Choroid plexus epithelial cell (primary cell): ENCODE measurements around the gene SSBP4.

ENCODE experiments used
- DNase-seq: peaks from one replicate; pipeline ENCODE4 v3.0.0-alpha.2; 2010; ENCODE audit warnings: low read depth
- H3K4me3 ChIP-seq: 2 replicates; pipeline ENCODE4 v1.5.1; 2011; ENCODE audit warnings: low read depth, mild to moderate bottlenecking, control low read depth, low read length, moderate library complexity
- TF ChIP-seq, protein P1 (sequence below): conservative IDR thresholded peaks from 2 replicates; pipeline ENCODE4 v1.5.1; 2011; ENCODE audit warnings: low read depth, mild to moderate bottlenecking, control low read depth, inconsistent platforms, low read length, moderate library complexity

SSBP4 gene

DNA sequence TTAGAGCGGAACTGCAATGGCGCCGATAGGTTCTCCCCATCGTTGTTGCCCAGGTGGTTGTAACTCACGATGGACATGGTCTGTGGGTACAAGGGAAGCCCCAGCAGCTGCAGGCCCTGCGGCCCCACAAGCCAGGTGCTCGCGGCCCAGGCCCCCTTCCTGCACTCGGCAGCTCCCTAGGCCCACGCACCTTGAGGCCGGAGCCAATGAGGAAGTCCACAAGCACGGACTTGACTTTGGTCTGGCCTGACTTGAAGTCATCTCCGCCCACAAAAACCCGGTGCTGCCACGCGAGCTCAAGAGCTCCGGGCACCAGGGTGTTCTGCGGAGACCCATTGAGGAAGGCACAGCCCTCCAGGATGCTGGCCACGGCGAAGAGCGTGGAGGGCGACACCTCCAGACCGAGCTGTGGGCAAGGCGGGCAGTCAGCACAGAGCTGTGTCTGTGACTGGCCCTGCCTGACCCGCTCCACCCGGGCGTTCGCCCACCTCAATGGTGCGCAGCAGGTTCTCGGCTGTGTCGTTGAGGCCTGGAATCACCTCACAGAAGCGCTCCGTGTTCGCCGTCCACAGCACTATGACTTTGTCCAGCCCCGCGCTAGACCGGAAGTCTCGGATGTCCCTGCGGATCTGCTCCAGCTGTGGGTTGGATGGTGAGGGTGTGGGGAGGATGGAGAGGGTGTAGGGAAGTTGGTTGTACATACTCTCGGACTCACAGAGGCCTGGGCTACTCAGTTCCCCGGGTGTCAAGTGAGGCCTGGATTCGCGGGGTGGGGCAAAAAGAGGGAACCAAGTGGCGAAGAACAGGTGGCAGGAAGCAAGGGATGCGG, 16.9 kb downstream of the SSBP4 start:
- peak overlapping the region; percentile 81 for H3K4me3 ChIP-seq
- no peak for DNase-seq
- TF ChIP-seq, protein P1, sequence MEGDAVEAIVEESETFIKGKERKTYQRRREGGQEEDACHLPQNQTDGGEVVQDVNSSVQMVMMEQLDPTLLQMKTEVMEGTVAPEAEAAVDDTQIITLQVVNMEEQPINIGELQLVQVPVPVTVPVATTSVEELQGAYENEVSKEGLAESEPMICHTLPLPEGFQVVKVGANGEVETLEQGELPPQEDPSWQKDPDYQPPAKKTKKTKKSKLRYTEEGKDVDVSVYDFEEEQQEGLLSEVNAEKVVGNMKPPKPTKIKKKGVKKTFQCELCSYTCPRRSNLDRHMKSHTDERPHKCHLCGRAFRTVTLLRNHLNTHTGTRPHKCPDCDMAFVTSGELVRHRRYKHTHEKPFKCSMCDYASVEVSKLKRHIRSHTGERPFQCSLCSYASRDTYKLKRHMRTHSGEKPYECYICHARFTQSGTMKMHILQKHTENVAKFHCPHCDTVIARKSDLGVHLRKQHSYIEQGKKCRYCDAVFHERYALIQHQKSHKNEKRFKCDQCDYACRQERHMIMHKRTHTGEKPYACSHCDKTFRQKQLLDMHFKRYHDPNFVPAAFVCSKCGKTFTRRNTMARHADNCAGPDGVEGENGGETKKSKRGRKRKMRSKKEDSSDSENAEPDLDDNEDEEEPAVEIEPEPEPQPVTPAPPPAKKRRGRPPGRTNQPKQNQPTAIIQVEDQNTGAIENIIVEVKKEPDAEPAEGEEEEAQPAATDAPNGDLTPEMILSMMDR = no peak

DNA sequence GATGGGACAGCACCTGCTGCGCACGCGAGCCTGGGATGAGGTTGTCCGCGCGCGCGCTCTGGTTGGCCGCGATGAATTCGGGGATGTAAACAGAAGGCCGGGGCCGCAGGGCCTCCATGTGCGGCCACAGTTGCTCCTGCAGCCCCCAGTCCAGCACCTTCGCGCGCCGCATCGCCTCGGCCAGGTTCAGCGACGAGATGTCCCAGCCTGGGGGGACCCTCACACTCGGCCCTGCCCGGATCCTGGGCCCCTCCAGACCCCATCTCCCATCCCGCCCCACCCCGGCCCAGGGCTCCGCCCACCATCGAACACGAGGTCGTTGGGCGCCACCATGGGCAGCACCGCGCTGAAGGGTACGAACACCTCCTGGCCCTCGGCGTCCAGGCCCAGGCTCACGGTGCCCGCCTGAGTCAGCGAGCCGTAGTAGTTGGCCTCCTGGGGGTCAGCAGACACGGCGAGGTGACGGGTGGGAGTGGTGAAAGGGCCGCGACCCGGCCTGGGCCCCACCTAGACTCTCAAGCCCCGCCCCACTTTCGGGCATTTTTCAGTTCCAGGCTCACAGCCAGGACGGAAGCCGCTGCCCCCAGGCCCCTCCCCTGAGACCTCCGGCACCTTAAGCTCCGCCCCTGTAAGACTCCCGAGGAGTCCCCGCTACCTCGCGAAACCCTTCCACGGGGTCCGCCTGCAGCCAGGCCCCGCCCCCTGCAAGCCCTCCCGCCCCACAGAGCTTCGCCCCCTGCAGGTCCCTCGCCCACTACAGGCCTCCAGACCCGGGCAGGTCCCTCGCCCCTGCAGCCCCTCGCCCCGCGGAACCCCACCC, 17.7 kb downstream of the SSBP4 start:
- peak; percentile 95 for DNase-seq
- peak overlapping the region; percentile 81 for H3K4me3 ChIP-seq
- TF ChIP-seq, protein P1 = peak; percentile 28

DNA sequence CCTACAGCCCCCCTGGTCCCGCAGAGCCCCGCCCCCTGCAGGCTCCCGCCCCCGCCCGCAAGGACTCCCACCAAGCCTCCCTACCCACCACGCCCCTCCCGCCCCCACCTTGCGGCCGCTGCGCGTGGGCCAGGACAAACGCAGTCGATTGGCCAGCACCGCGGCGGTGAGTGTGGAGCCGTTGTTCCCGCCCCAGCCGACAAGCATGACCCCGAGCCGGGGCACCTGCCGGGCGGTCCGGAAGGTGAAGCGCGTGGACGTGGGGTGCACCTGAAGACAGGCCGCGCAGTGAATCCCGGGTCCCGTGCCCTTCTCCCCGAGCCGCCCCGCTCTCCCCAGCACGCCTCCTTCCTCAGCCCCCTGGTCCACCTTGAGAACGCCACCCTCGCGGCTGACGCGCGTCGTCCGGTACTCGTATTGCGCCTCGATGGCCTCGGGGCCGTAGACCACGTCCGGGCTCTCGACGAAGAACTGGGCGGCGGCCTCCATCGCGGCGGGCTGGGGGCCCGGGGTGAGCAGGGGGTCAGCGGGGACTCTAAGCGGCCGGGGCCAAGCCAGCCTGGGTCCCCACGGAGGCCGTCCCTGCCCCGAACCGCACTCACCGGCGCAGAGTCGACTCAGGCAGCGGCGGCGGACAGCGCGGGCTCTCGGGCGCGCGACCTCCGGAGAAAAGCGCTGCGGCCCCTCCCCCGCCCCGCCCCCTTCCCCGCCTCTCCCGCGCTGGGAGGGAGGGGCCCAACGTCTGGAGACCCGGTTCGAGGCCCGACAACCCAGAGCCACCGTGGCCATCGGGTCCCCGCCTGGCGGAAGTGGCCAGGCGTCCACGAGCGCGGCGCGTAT, 18.5 kb downstream of the SSBP4 start, which contains the start of gene ISYNA1:
Gene ISYNA1 (minus strand): TSS at position 643 of the 840 bp plus-strand sequence. CDS start 154 bp downstream, at position 489.
- peak within 1 kb of the TSS; percentile 81 for H3K4me3 ChIP-seq
- TF ChIP-seq, protein P1 = no peak
- DNase-seq = peak; percentile 77

DNA sequence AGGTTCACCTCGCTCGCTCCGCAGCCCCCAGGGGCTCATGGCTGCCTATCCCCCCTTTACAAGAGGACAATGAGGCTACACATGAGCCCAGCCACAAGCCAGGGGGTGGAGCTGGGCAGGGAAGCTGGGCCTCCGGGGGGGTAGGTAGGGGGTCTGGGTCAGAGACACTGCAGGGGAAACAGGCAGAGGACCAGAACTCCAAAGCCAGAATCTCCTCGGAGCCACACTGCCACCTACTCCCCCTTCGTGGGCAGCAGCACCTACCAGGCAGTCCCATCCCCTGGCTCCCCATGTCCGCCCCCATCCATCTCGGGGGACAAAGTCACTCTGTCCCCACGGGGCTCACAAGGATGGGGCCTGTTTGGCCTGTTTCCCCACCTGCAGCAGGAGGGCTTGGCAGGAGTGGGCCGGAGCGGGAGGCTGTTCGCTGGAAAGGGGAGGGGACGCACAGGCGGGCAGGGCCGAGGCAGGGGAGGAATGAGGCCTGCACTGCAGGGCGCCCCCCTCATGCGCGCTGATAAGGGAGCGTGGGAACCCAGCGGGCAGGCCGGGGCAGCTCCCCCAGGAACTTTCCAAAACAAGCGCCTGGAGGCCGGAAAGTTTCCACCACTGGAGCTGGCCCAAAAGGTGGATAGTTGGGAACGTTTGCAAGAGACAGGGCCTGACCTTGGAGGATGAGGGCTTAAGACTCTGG, 19.3 kb downstream of the SSBP4 start:
- peak overlapping the region; percentile 81 for H3K4me3 ChIP-seq
- DNase-seq = peak; percentile 82
- TF ChIP-seq, protein P1 = no peak

DNA sequence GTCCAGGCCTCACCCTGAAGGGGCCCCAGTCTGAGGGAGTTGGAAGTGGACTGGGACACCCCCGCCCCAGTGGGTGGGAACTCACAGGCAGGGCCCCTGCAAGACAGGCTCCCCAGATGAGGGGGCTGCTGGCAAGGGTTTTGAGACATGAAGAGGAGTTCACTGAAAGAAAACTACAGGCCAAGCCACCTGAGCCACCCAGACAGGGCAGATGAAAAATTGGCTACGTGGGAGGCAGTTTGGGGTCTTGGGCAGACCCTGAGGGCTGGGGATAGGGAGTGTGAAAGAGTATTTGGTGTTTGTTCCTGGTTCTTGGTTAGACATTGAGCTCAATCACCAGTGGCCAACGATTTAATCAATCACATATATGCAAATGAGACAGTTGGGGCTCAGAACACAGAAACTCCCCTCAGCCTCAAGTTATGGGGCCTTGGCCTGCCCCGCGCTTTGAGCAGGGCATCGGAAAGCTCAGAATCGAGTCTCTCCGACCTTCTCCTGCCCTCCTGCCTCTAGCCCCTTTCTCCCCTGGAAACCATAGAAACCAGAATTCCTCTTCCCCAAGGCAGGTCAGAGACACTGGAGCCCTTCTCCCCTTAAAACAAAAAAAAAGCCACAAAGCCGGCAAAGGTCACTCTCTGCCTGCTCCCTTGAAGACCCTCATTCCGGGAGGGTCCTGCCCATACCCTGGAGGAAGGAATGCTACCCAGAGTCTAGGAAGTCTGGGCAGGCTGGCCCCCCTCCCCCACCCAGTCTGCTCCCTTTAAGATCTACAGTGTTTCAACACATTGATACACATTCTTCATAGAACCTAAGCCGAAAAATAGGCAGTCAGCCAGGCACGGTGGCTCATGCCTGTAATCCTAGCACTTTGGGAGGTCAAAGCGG, 20.1 kb downstream of the SSBP4 start:
- no peak overlapping the region for H3K4me3 ChIP-seq
- DNase-seq = peak; percentile 84
- TF ChIP-seq, protein P1 = peak; percentile 38
